Gastrocnemius medialis (tissue), 4 donors: ENCODE results near the gene C16orf96. TPM values are rescaled to one million over a fixed set of nuclear protein-coding genes. Genes with fewer than 3 reads are reported as not detected.
A peak's percentile ranks its signal among the peaks of the same experiment; 100 is the strongest.

Source experiments
- ATAC-seq, 2 donors: fragments of 150-250 bp; one replicate each; pipeline ENCODE4 v1.9.1; 2016
- DNase-seq, 2 donors: peaks; one replicate each; pipeline ENCODE4 v3.0.0-alpha.2; 2019
- H3K27ac ChIP-seq, 4 donors: fragments of 200-600 bp; sonication (generic); 1 replicate in 1 of 4; 2 replicates in 3 of 4; pipeline ENCODE4 v1.5.1; 2016 to 2018; ENCODE audit warnings: mild to moderate bottlenecking in 2 of 4, moderate library complexity in 1 of 4
- H3K27me3 ChIP-seq, 3 donors: fragments of 200-600 bp; sonication (generic) in 2 of 3; 1 replicate in 1 of 3; 2 replicates in 2 of 3; pipeline versions ENCODE4 v1.5.1 to v1.6.0; 2016 to 2019; ENCODE audit warnings: mild to moderate bottlenecking in 1 of 3, moderate library complexity in 1 of 3
- H3K36me3 ChIP-seq, 2 donors: fragments of 200-600 bp; sonication (generic) in 1 of 2; one replicate each; pipeline ENCODE4 v1.5.1; 2017 to 2018
- H3K4me1 ChIP-seq, 2 donors: fragments of 200-600 bp; sonication (generic) in 1 of 2; one replicate each; pipeline ENCODE4 v1.5.1; 2016 to 2017; ENCODE audit warnings: mild to moderate bottlenecking in 2 of 2
- H3K4me3 ChIP-seq, 4 donors: fragments of 200-600 bp; sonication (generic) in 3 of 4; 1 replicate in 1 of 4; 2 replicates in 3 of 4; pipeline ENCODE4 v1.5.1; 2016 to 2019; ENCODE audit warnings: mild to moderate bottlenecking in 2 of 4
- H3K9me3 ChIP-seq, 3 donors: fragments of 200-600 bp; sonication (generic) in 2 of 3; 1 replicate in 1 of 3; 2 replicates in 2 of 3; pipeline ENCODE4 v1.5.1; 2016 to 2019
- CTCF ChIP-seq, 5 experiments: fragments of 450-650 bp in 3 of 5; fragments of 200-600 bp in 2 of 5; sonication (generic) in 2 of 5; IDR thresholded peaks in 4 of 5; conservative IDR thresholded peaks in 1 of 5; 1 replicate in 4 of 5; 2 replicates in 1 of 5; pipeline ENCODE4 v1.5.1; 2016 to 2019; ENCODE audit warnings: antibody characterized with exemption in 5 of 5, mild to moderate bottlenecking in 3 of 5, moderate library complexity in 3 of 5
- POLR2A ChIP-seq, 2 donors: fragments of 450-650 bp; IDR thresholded peaks; one replicate each; pipeline ENCODE4 v1.6.1; 2017; ENCODE audit warnings: antibody characterized with exemption in 2 of 2, mild to moderate bottlenecking in 2 of 2, moderate library complexity in 2 of 2
- in situ Hi-C, 4 donors: fragments of 200-750 bp; cut with MboI; loops; one replicate each; pipeline versions ENCODE4 v1.15.0 to v1.8.0; 2017; ENCODE audit warnings: low sequenced_read_pairs in 4 of 4
- intact Hi-C: fragments of 100-400 bp; cut with DNase I; formaldehyde crosslinking; loops from one replicate; pipeline ENCODE4 v1.15.1; 2023; ENCODE audit warnings: low total_unique reads
- total RNA-seq, 4 donors: library from RNA; depleted of rRNA; stranded (reverse); fragments of >200 nt; gene quantifications; one replicate each; pipeline versions ENCODE4 v1.1.0 to v1.2.3, GENCODE V29; 2016

Gene C16orf96
- total RNA-seq, 4 donors from 2014 or later = 0.15 to 0.59 TPM; not detected in 2

GRCh38 chr16:4525634-4526277 lies 30.4 kb upstream of the C16orf96 start:
- in situ Hi-C loops = no loop called here
- no peaks in the 10 kb centered on the region for H3K36me3 ChIP-seq
- ATAC-seq = peak in 1 of 2 donors; percentile 20
- TF ChIP-seq POLR2A (IDR thresholded peaks at IDR 0.05) (no peak), CTCF (IDR thresholded peaks at IDR 0.05 in 4 of 5, conservative IDR thresholded peaks at IDR 0.05 in 1 of 5) (no peak)
- peak overlapping the region; percentile 5 to 71 (median 52) for H3K27ac ChIP-seq
- H3K4me1 ChIP-seq = peaks cover 47 to 67% of the 10 kb centered on the region in 2 donors
- H3K27me3 ChIP-seq = no peaks in the 10 kb centered on the region
- DNase-seq = no peak
- H3K4me3 ChIP-seq = no peak overlapping the region
- intact Hi-C loops = no loop called here
- H3K9me3 ChIP-seq = no peaks in the 10 kb centered on the region

- ATAC-seq (peak; percentile 51 to 63), DNase-seq (no peak)
- Histone ChIP-seq H3K4me3 (no peak overlapping the region), H3K9me3 (no peaks in the 10 kb centered on the region), H3K4me1 (peaks cover 29 to 37% of the 10 kb centered on the region in 2 donors), H3K36me3 (no peaks in the 10 kb centered on the region), H3K27me3 (no peaks in the 10 kb centered on the region), H3K27ac (peak overlapping the region; percentile 50 to 79 (median 64))
- intact Hi-C loops = no loop called here
- in situ Hi-C loops = no loop called here
- TF ChIP-seq POLR2A (IDR thresholded peaks at IDR 0.05) = no peak
- no peak for TF ChIP-seq CTCF (IDR thresholded peaks at IDR 0.05 in 4 of 5, conservative IDR thresholded peaks at IDR 0.05 in 1 of 5)
These were observed 26.8 kb upstream of the C16orf96 start for GRCh38 chr16:4529085-4530060.

- peaks cover 35 to 40% of the 10 kb centered on the region in 2 donors for H3K4me1 ChIP-seq
- H3K27ac ChIP-seq = no peak overlapping the region
- DNase-seq (no peak), ATAC-seq (no peak)
- TF ChIP-seq CTCF (IDR thresholded peaks at IDR 0.05 in 4 of 5, conservative IDR thresholded peaks at IDR 0.05 in 1 of 5) (no peak), POLR2A (IDR thresholded peaks at IDR 0.05) (no peak)
- H3K9me3 ChIP-seq = no peaks in the 10 kb centered on the region
- no peaks in the 10 kb centered on the region for H3K27me3 ChIP-seq
- in situ Hi-C loops (no loop called here), intact Hi-C loops (no loop called here)
- H3K4me3 ChIP-seq = no peak overlapping the region
- H3K36me3 ChIP-seq = no peaks in the 10 kb centered on the region
These were observed 24.3 kb upstream of the C16orf96 start for GRCh38 chr16:4531811-4532210.

- no peaks in the 10 kb centered on the region for H3K9me3 ChIP-seq
- in situ Hi-C loops (no loop called here), intact Hi-C loops (no loop called here)
- no peak for ATAC-seq
- no peaks in the 10 kb centered on the region for H3K36me3 ChIP-seq
- H3K4me1 ChIP-seq = peaks cover 39 to 44% of the 10 kb centered on the region in 2 donors
- no peak for TF ChIP-seq POLR2A (IDR thresholded peaks at IDR 0.05)
- TF ChIP-seq CTCF (IDR thresholded peaks at IDR 0.05 in 4 of 5, conservative IDR thresholded peaks at IDR 0.05 in 1 of 5) = no peak
- no peak for DNase-seq
- H3K4me3 ChIP-seq = no peak overlapping the region
- no peaks in the 10 kb centered on the region for H3K27me3 ChIP-seq
- H3K27ac ChIP-seq = no peak overlapping the region
These were observed 23.9 kb upstream of the C16orf96 start for GRCh38 chr16:4532238-4532637.
